ENCODE measurements around the gene YPEL5. TPM values are rescaled to one million over a fixed set of nuclear protein-coding genes. Genes with fewer than 3 reads are reported as not detected.

The YPEL5 gene
- total and polyA plus RNA-seq, 2 experiments from 2014 or later, result 94.4 to 98.3 TPM

DNA sequence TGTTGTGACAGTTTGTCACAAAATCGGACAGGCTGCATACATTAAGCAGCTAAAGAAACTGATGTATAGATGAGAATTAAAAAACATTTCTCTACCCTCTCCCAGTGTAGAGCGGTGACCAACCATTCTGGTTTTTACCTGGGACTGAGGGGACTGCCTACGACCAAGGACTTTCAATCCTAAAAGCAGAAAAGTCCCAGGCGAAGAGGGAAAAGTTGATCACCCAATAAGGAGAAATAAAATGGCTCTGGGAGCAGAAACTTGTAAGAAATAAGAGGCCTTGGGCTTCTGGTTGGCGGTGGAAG, 30.9 kb upstream of the YPEL5 start:
- no peaks in the 10 kb centered on the region for H4K20me1 ChIP-seq (ENCODE audit: insufficient read depth, poor library complexity, severe bottlenecking)
- no peak overlapping the region for H2AFZ ChIP-seq
- H3K27ac ChIP-seq, result no peak overlapping the region
- TF ChIP-seq EZH2 (IDR thresholded peaks at IDR 0.05; ENCODE audit: borderline replicate concordance) (no peak), CTCF (IDR thresholded peaks at IDR 0.05; ENCODE audit: poor library complexity) (no peak), EZH2phosphoT487 (IDR thresholded peaks at IDR 0.05; ENCODE audit: low read depth, severe bottlenecking, unreplicated experiment) (no peak)
- no peaks in the 10 kb centered on the region for H3K4me1 ChIP-seq (ENCODE audit: insufficient read depth)
- no peak for DNase-seq (ENCODE audit: low spot score)
- no peak overlapping the region for H3K4me3 ChIP-seq
- no peak overlapping the region for H3K4me2 ChIP-seq
- no peaks in the 10 kb centered on the region for H3K79me2 ChIP-seq
- no peaks in the 10 kb centered on the region for H3K36me3 ChIP-seq (replicated peaks; ENCODE audit: insufficient read depth, low read depth)
- H3K9me3 ChIP-seq (ENCODE audit: low read depth), result no peaks in the 10 kb centered on the region
- no peaks in the 10 kb centered on the region for H3K27me3 ChIP-seq
- no peaks in the 10 kb centered on the region for H3K9me2 ChIP-seq (replicated peaks; ENCODE audit: insufficient read depth)
- 76% methylated on average over 5 of the region's 5 CpGs for WGBS (ENCODE audit: low lambda C conversion rate, missing lambda C conversion rate)

- no peak overlapping the region for H2AFZ ChIP-seq
- no peak overlapping the region for H3K4me2 ChIP-seq
- no peaks in the 10 kb centered on the region for H3K36me3 ChIP-seq (replicated peaks; ENCODE audit: insufficient read depth, low read depth)
- H4K20me1 ChIP-seq (ENCODE audit: insufficient read depth, poor library complexity, severe bottlenecking), result no peaks in the 10 kb centered on the region
- no peaks in the 10 kb centered on the region for H3K27me3 ChIP-seq
- no peak overlapping the region for H3K4me3 ChIP-seq
- no peaks in the 10 kb centered on the region for H3K9me3 ChIP-seq (ENCODE audit: low read depth)
- 82% methylated on average over 3 of the region's 3 CpGs for WGBS (ENCODE audit: low lambda C conversion rate, missing lambda C conversion rate)
- TF ChIP-seq EZH2 (IDR thresholded peaks at IDR 0.05; ENCODE audit: borderline replicate concordance) (no peak), CTCF (IDR thresholded peaks at IDR 0.05; ENCODE audit: poor library complexity) (no peak), EZH2phosphoT487 (IDR thresholded peaks at IDR 0.05; ENCODE audit: low read depth, severe bottlenecking, unreplicated experiment) (no peak)
- no peak overlapping the region for H3K27ac ChIP-seq
- H3K79me2 ChIP-seq, result no peaks in the 10 kb centered on the region
- DNase-seq (ENCODE audit: low spot score), result no peak
- H3K9me2 ChIP-seq (replicated peaks; ENCODE audit: insufficient read depth), result no peaks in the 10 kb centered on the region
- no peaks in the 10 kb centered on the region for H3K4me1 ChIP-seq (ENCODE audit: insufficient read depth)
Measured at GRCh38 chr2:30122362-30122761, 24.4 kb upstream of the YPEL5 start.

- Histone ChIP-seq H2AFZ (no peak overlapping the region), H3K4me2 (no peak overlapping the region)
- WGBS (ENCODE audit: low lambda C conversion rate, missing lambda C conversion rate), result 96% methylated on average over 8 of the region's 9 CpGs
Measured at GRCh38 chr2:30127016-30127893, 19.6 kb upstream of the YPEL5 start.

More at GRCh38 chr2:30127016-30127893, 19.6 kb upstream of the YPEL5 start:
- Histone ChIP-seq H3K27me3 (no peaks in the 10 kb centered on the region), H3K36me3 (replicated peaks; ENCODE audit: insufficient read depth, low read depth) (no peaks in the 10 kb centered on the region), H4K20me1 (ENCODE audit: insufficient read depth, poor library complexity, severe bottlenecking) (no peaks in the 10 kb centered on the region), H3K4me3 (no peak overlapping the region), H3K4me1 (ENCODE audit: insufficient read depth) (no peaks in the 10 kb centered on the region), H3K79me2 (no peaks in the 10 kb centered on the region), H3K9me3 (ENCODE audit: low read depth) (no peaks in the 10 kb centered on the region), H3K27ac (no peak overlapping the region), H3K9me2 (replicated peaks; ENCODE audit: insufficient read depth) (no peaks in the 10 kb centered on the region)
- no peak for DNase-seq (ENCODE audit: low spot score)
- TF ChIP-seq EZH2 (IDR thresholded peaks at IDR 0.05; ENCODE audit: borderline replicate concordance), result no peak
- TF ChIP-seq CTCF (IDR thresholded peaks at IDR 0.05; ENCODE audit: poor library complexity), result no peak
- no peak for TF ChIP-seq EZH2phosphoT487 (IDR thresholded peaks at IDR 0.05; ENCODE audit: low read depth, severe bottlenecking, unreplicated experiment)

Measured in hepatocyte (in vitro differentiated cells).